Uterus (tissue), 4 donors: ENCODE results near the gene MACIR. TPM values are rescaled to one million over a fixed set of nuclear protein-coding genes. Genes with fewer than 3 reads are reported as not detected.

Source experiments
- DNase-seq, 2 donors: peaks; one replicate each; pipeline ENCODE4 v3.0.0-alpha.2; 2019 to 2020
- H3K27ac ChIP-seq, 2 donors: fragments of 200-600 bp; sonication (generic); 1 replicate in 1 of 2; 2 replicates in 1 of 2; pipeline ENCODE4 v1.5.1; 2016 to 2018
- H3K27me3 ChIP-seq, 2 donors: fragments of 200-600 bp; sonication (generic); one replicate each; pipeline ENCODE4 v1.5.1; 2018 to 2019; ENCODE audit warnings: control low read depth in 1 of 2
- H3K36me3 ChIP-seq, 2 donors: fragments of 200-600 bp; sonication (generic); one replicate each; pipeline ENCODE4 v1.5.1; 2019; ENCODE audit warnings: control low read depth in 1 of 2
- H3K4me1 ChIP-seq, 2 donors: fragments of 200-600 bp; sonication (generic); one replicate each; pipeline ENCODE4 v1.5.1; 2018 to 2019; ENCODE audit warnings: control low read depth in 1 of 2
- H3K4me3 ChIP-seq, 2 donors: fragments of 200-600 bp; sonication (generic); 1 replicate in 1 of 2; 2 replicates in 1 of 2; pipeline ENCODE4 v1.5.1; 2018 to 2019; ENCODE audit warnings: mild to moderate bottlenecking in 1 of 2
- H3K9me3 ChIP-seq, 2 donors: fragments of 200-600 bp; sonication (generic); one replicate each; pipeline ENCODE4 v1.5.1; 2019; ENCODE audit warnings: control low read depth in 1 of 2
- POLR2A ChIP-seq, 2 donors: fragments of 450-650 bp; IDR thresholded peaks; one replicate each; pipeline ENCODE4 v1.6.1; 2016; ENCODE audit warnings: antibody characterized with exemption in 2 of 2, mild to moderate bottlenecking in 1 of 2, moderate library complexity in 1 of 2
- intact Hi-C: fragments of 100-400 bp; cut with DNase I; formaldehyde crosslinking; loops from one replicate; pipeline ENCODE4 v1.15.1; 2023; ENCODE audit warnings: low total_unique reads
- total RNA-seq, 4 donors: library from RNA; depleted of rRNA in 3 of 4; stranded (reverse); fragments of >200 nt in 3 of 4; gene quantifications; one replicate each; pipeline versions ENCODE4 v1.1.0 to v1.2.4, GENCODE V29; 2014 to 2023
- TF ChIP-seq, protein P1 (sequence below), 4 experiments: fragments of 200-600 bp in 2 of 4; fragments of 450-650 bp in 2 of 4; sonication (generic) in 2 of 4; IDR thresholded peaks; one replicate each; pipeline ENCODE4 v1.5.1; 2016 to 2019; ENCODE audit warnings: antibody characterized with exemption in 4 of 4, mild to moderate bottlenecking in 2 of 4, moderate library complexity in 1 of 4
- donor health status: DM: yes; HTN: yes; CAD: no.

MACIR gene
- total RNA-seq, 4 donors from 2014 or later: 0.51 to 14.9 (median 6.5) TPM

DNA sequence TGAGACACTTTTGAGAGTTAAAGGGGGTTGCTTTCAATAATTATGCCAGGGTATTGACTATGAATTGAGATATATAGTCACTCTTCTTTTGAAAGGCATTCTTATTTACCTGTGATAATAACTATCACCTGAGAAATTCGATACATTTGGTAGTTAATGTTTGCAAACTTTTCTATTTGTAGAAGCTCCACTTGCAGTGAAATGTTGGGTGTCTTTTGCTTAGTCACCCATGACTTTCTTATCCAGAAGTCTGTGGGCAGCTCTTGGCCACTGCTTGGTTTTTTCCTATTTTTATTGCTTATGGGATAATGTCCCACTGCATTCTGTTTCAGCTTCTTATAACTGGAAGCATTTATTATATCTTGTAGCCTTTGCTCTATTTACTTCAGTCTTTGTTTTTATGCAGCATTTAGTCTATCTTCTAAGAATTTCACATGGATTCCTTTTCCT is 3.9 kb downstream of the MACIR start:
- intact Hi-C loops: no loop called here
- no peak for DNase-seq
- Histone ChIP-seq H3K27ac (no peak overlapping the region), H3K9me3 (no peaks in the 10 kb centered on the region), H3K4me1 (no peaks in the 10 kb centered on the region), H3K36me3 (no peaks in the 10 kb centered on the region), H3K4me3 (no peak overlapping the region), H3K27me3 (no peaks in the 10 kb centered on the region)
- TF ChIP-seq, protein P1, sequence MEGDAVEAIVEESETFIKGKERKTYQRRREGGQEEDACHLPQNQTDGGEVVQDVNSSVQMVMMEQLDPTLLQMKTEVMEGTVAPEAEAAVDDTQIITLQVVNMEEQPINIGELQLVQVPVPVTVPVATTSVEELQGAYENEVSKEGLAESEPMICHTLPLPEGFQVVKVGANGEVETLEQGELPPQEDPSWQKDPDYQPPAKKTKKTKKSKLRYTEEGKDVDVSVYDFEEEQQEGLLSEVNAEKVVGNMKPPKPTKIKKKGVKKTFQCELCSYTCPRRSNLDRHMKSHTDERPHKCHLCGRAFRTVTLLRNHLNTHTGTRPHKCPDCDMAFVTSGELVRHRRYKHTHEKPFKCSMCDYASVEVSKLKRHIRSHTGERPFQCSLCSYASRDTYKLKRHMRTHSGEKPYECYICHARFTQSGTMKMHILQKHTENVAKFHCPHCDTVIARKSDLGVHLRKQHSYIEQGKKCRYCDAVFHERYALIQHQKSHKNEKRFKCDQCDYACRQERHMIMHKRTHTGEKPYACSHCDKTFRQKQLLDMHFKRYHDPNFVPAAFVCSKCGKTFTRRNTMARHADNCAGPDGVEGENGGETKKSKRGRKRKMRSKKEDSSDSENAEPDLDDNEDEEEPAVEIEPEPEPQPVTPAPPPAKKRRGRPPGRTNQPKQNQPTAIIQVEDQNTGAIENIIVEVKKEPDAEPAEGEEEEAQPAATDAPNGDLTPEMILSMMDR (IDR thresholded peaks at IDR 0.05): no peak
- no peak for TF ChIP-seq POLR2A (IDR thresholded peaks at IDR 0.05)

DNA sequence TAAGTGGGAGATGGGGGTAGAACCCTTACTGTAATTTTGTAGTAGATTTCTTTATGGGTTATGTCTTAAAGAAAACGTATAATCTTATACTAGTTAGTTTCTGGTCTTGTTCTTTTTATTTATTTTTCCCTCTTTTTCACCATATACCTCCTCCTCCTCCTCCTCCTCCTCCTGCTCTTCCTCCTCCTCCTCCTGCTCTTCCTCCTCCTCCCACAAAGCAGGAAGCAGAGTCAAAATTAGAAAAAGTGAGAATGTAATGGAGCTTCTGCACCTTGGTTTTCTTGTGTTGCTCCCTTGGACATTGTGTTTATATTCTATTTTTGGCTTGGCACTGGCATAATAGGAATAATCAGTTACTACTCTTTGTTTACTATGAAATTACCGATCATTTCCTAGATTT is 4.5 kb downstream of the MACIR start:
- H3K9me3 ChIP-seq: no peaks in the 10 kb centered on the region
- no peak for DNase-seq
- no peak for TF ChIP-seq POLR2A (IDR thresholded peaks at IDR 0.05)
- TF ChIP-seq, protein P1 (IDR thresholded peaks at IDR 0.05): no peak
- H3K27ac ChIP-seq: no peak overlapping the region
- H3K4me1 ChIP-seq: no peaks in the 10 kb centered on the region
- intact Hi-C loops: no loop called here
- H3K27me3 ChIP-seq: no peaks in the 10 kb centered on the region
- no peak overlapping the region for H3K4me3 ChIP-seq
- H3K36me3 ChIP-seq: no peaks in the 10 kb centered on the region

DNA sequence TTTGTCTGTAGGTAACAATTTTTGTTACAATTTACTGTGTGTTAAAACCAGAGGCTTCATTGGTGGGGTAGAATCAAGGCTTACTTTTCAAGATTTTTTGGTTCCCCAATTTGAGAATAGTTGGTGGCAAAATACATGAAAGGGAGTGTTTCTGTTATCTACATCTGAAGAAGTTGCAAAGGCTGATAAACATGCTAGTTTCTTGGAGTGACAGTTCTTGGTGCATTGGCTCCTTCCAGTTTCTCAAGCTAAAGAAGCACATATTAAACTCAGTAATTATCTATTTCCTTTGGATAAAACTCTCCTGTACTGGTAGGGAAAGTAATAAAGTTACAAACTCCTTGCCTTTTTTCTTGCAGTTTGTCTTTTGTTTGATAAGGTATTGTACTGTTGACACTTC is 5.9 kb downstream of the MACIR start:
- no peaks in the 10 kb centered on the region for H3K4me1 ChIP-seq
- TF ChIP-seq, protein P1 (IDR thresholded peaks at IDR 0.05): no peak
- TF ChIP-seq POLR2A (IDR thresholded peaks at IDR 0.05): no peak
- DNase-seq: no peak
- no peak overlapping the region for H3K4me3 ChIP-seq
- no peaks in the 10 kb centered on the region for H3K27me3 ChIP-seq
- H3K9me3 ChIP-seq: no peaks in the 10 kb centered on the region
- H3K27ac ChIP-seq: no peak overlapping the region
- H3K36me3 ChIP-seq: no peaks in the 10 kb centered on the region
- intact Hi-C loops: no loop called here

DNA sequence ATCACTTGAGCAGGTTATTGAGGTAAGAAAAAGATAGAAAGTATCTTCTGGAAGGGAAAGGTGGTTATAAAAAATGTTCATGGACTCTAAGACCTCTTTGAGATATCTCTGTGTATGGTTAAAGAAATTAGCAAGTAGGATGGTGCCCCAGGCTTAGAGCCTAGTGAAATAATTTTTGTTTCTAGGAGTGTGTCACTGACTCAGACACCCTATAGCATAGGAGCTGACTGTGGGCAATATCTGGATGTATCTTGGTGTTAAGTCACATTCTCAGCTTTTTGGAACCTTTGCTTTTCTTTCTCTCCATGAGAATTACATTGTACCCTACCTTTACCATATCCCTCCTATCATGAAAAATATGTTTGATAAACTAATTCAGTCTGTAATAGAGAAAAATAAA is 12.0 kb downstream of the MACIR start:
- no peak for TF ChIP-seq POLR2A (IDR thresholded peaks at IDR 0.05)
- TF ChIP-seq, protein P1 (IDR thresholded peaks at IDR 0.05): no peak
- no peak for DNase-seq
- intact Hi-C loops: no loop called here
- no peak overlapping the region for H3K27ac ChIP-seq
- no peaks in the 10 kb centered on the region for H3K4me1 ChIP-seq
- no peaks in the 10 kb centered on the region for H3K9me3 ChIP-seq
- no peak overlapping the region for H3K4me3 ChIP-seq
- no peaks in the 10 kb centered on the region for H3K36me3 ChIP-seq
- H3K27me3 ChIP-seq: no peaks in the 10 kb centered on the region

DNA sequence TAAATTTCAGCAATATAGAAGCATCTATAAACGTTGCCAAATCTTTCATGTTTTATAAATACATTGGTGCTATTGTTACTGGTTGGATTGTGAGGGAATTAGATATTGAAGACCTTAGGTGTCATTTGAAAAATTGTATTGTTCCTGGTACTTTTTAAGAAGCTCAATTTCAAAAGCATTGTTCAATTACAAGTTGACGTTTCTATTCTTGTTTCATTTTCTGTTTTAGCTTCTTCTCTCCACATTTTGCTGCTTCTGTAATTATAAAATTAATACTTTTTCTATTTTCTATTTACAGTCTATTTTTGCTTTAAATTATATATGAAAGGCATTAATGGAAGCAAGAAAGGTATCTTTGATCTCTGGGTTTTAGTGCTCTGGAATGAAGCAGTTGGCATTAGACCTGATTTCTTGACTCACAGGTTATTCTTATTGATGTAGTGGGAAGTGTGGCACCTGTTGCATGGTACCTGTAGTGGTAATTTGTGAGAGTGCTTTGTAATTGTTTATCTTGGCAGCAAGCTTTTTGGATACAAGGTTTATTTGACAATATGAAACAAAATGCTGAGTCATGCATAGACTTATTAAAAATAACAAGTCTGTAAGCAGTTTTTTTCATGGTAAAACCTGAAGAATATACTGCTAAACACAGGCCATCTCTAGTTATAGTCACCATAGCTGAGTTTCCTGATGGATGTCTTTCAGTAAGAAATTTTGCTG is 13.2 kb downstream of the MACIR start:
- no peak overlapping the region for H3K4me3 ChIP-seq
- intact Hi-C loops: no loop called here
- no peaks in the 10 kb centered on the region for H3K9me3 ChIP-seq
- DNase-seq: no peak
- H3K27me3 ChIP-seq: no peaks in the 10 kb centered on the region
- TF ChIP-seq, protein P1 (IDR thresholded peaks at IDR 0.05): no peak
- TF ChIP-seq POLR2A (IDR thresholded peaks at IDR 0.05): no peak
- H3K4me1 ChIP-seq: no peaks in the 10 kb centered on the region
- no peaks in the 10 kb centered on the region for H3K36me3 ChIP-seq
- no peak overlapping the region for H3K27ac ChIP-seq
